Measurements from ENCODE around the gene ARMC6.
"Not testable (repeated sequence)": the region's sequence is repeated elsewhere in the genome, so short reads cannot be mapped to it uniquely, and the experiment has no call there.

ARMC6 gene

GRCh38 chr19:19106938-19107337, 73.5 kb downstream of the ARMC6 start:
- not testable (repeated sequence) for DNase-seq (ENCODE audit: low read depth in 2 of 2)

- no peak for DNase-seq (ENCODE audit: low read depth in 2 of 2)
Observed at GRCh38 chr19:19107654-19108053, 74.3 kb downstream of the ARMC6 start.

Data from stimulated activated CD8-positive, alpha-beta memory T cell treated with anti-CD3 and anti-CD28 coated beads, Interleukin-7, amount 100 ng/mL, for 1 hour (primary cell).